IMR-90 (cell line): Measurements from ENCODE around the gene CBR1. TPM values are rescaled to one million over a fixed set of nuclear protein-coding genes. Genes with fewer than 3 reads are reported as not detected.
A peak's percentile ranks its signal among the peaks of the same experiment; 100 is the strongest.

Source experiments
- ATAC-seq: fragments of 200-7000 bp; cut with Tn5 transposase; 2 replicates; pipeline ENCODE4 v1.9.1; 2020; ENCODE audit warnings: low read depth, mild to moderate bottlenecking, moderate library complexity
- BruUV-seq: library from RNA; stranded (reverse); fragments of 400-500 nt; replicated peaks from 2 replicates; lab custom pipeline; 2021; lab: Mats Ljungman, UMichigan
- CTCF ChIA-PET: fragments of 300-600 bp; formaldehyde crosslinking; extraction: SDS; loops from one replicate; lab custom pipeline; 2021; ENCODE audit warnings: antibody characterized with exemption; lab: Yijun Ruan, JAX
- POLR2A ChIA-PET: fragments of 300-600 bp; sonication (Branson Sonifier 250); formaldehyde crosslinking; loops from one replicate; lab custom pipeline; 2022; ENCODE audit warnings: antibody characterized with exemption; ENCODE audit not compliant: unreplicated experiment; lab: Charles Lee
- DNase-seq: peaks from one replicate; pipeline ENCODE4 v3.0.0; 2013
- H2AFZ ChIP-seq: replicated peaks from 2 replicates; pipeline ENCODE3; 2013; ENCODE audit warnings: low read length, mild to moderate bottlenecking; ENCODE audit not compliant: poor library complexity
- H2AK5ac ChIP-seq: 2 replicates; pipeline ENCODE4 v1.6.1; 2013; ENCODE audit warnings: low read depth, low read length, inconsistent platforms
- H2AK9ac ChIP-seq: replicated peaks from 2 replicates; pipeline ENCODE3; 2013; ENCODE audit warnings: mild to moderate bottlenecking, low read depth, low read length, moderate library complexity; ENCODE audit not compliant: poor library complexity
- H2BK120ac ChIP-seq: 2 replicates; pipeline ENCODE4 v1.6.1; 2013; ENCODE audit warnings: low read depth, low read length, inconsistent platforms
- H2BK15ac ChIP-seq: 3 replicates; pipeline ENCODE4 v1.6.1; 2013; ENCODE audit warnings: low read depth, low read length, inconsistent platforms
- H2BK20ac ChIP-seq: 2 replicates; pipeline ENCODE4 v1.6.1; 2013; ENCODE audit warnings: low read depth, mild to moderate bottlenecking, inconsistent platforms, low read length, moderate library complexity
- H2BK5ac ChIP-seq: 2 replicates; pipeline ENCODE4 v1.6.1; 2013; ENCODE audit warnings: mild to moderate bottlenecking, low read depth, low read length, inconsistent platforms; ENCODE audit not compliant: poor library complexity, severe bottlenecking
- H3K14ac ChIP-seq: replicated peaks from 2 replicates; pipeline ENCODE4 v1.6.1; 2013; ENCODE audit warnings: low read depth, low read length, inconsistent platforms
- H3K18ac ChIP-seq: 2 replicates; pipeline ENCODE4 v1.6.1; 2013; ENCODE audit warnings: low read depth, low read length, control low read depth
- H3K23ac ChIP-seq: 2 replicates; pipeline ENCODE4 v1.6.1; 2013; ENCODE audit warnings: low read depth, low read length, inconsistent platforms
- H3K27ac ChIP-seq: 2 replicates; pipeline ENCODE4 v1.5.1; 2013; ENCODE audit warnings: mild to moderate bottlenecking, control low read depth, low read length; ENCODE audit not compliant: insufficient read depth
- H3K27me3 ChIP-seq: 2 replicates; pipeline ENCODE4 v1.6.1; 2013; ENCODE audit warnings: low read length; ENCODE audit not compliant: control insufficient read depth, insufficient read depth
- H3K36me3 ChIP-seq: 2 replicates; pipeline ENCODE4 v1.6.1; 2013; ENCODE audit warnings: low read length, mixed read lengths; ENCODE audit not compliant: control insufficient read depth, insufficient read depth
- H3K4ac ChIP-seq: 2 replicates; pipeline ENCODE4 v1.6.1; 2013; ENCODE audit warnings: low read depth, low read length, inconsistent platforms
- H3K4me1 ChIP-seq: 2 replicates; pipeline ENCODE4 v1.6.1; 2013; ENCODE audit warnings: low read length, mixed read lengths; ENCODE audit not compliant: control insufficient read depth, insufficient read depth
- H3K4me2 ChIP-seq: 2 replicates; pipeline ENCODE4 v1.6.1; 2013; ENCODE audit warnings: low read depth, mild to moderate bottlenecking, control low read depth, low read length, moderate library complexity
- H3K4me3 ChIP-seq: 2 replicates; pipeline ENCODE4 v1.5.1; 2013; ENCODE audit warnings: low read depth, mild to moderate bottlenecking, control low read depth, low read length, moderate library complexity; ENCODE audit not compliant: insufficient read depth
- H3K56ac ChIP-seq: 2 replicates; pipeline ENCODE4 v1.6.1; 2013; ENCODE audit warnings: low read length, inconsistent platforms; ENCODE audit not compliant: insufficient read depth; ENCODE audit errors: extremely low read depth
- H3K79me1 ChIP-seq, 2 experiments: 2 replicates each; pipeline ENCODE4 v1.6.1; 2013; ENCODE audit warnings: low read length in 2 of 2, inconsistent platforms in 1 of 2, low read depth in 1 of 2
- H3K9ac ChIP-seq: 2 replicates; pipeline ENCODE4 v1.6.1; 2013; ENCODE audit warnings: low read depth, low read length, control low read depth
- H3K9me1 ChIP-seq: 2 replicates; pipeline ENCODE4 v1.6.1; 2013; ENCODE audit warnings: low read length, inconsistent platforms; ENCODE audit not compliant: insufficient read depth
- H3K9me3 ChIP-seq: 2 replicates; pipeline ENCODE4 v1.6.1; 2013; ENCODE audit warnings: low read length; ENCODE audit not compliant: control insufficient read depth, insufficient read depth
- H4K20me1 ChIP-seq: 2 replicates; pipeline ENCODE4 v1.6.1; 2013; ENCODE audit warnings: low read length, inconsistent platforms; ENCODE audit not compliant: insufficient read depth
- H4K5ac ChIP-seq: 2 replicates; pipeline ENCODE4 v1.6.1; 2013; ENCODE audit warnings: mild to moderate bottlenecking, low read depth, low read length, control low read depth
- H4K8ac ChIP-seq, 2 experiments: 2 replicates each; pipeline ENCODE4 v1.6.1; 2013; ENCODE audit warnings: low read depth in 2 of 2, low read length in 2 of 2, control low read depth in 1 of 2, inconsistent platforms in 1 of 2
- H4K91ac ChIP-seq: 2 replicates; pipeline ENCODE4 v1.6.1; 2013; ENCODE audit warnings: low read depth, low read length, inconsistent platforms; ENCODE audit not compliant: insufficient read depth
- BHLHE40 ChIP-seq: fragments of 150-350 bp; IDR thresholded peaks from 2 replicates; pipeline ENCODE4 v1.6.1; 2016; ENCODE audit warnings: mild to moderate bottlenecking, low read depth, low read length
- CEBPB ChIP-seq: IDR thresholded peaks from 2 replicates; pipeline ENCODE4 v1.6.1; 2012; ENCODE audit warnings: low read depth, low read length, improper control_type of control experiment
- CHD1 ChIP-seq: IDR thresholded peaks from 2 replicates; pipeline ENCODE4 v1.6.1; 2012; ENCODE audit warnings: low read depth, low read length, improper control_type of control experiment
- FOS ChIP-seq: fragments of 150-350 bp; IDR thresholded peaks from 2 replicates; pipeline ENCODE4 v1.6.1; 2016; ENCODE audit warnings: low read depth, low read length
- MAZ ChIP-seq: IDR thresholded peaks from 2 replicates; pipeline ENCODE4 v1.6.1; 2012; ENCODE audit warnings: low read depth, mild to moderate bottlenecking, low read length, improper control_type of control experiment, moderate library complexity, borderline replicate concordance
- MXI1 ChIP-seq: IDR thresholded peaks from 2 replicates; pipeline ENCODE4 v1.6.1; 2012; ENCODE audit warnings: low read depth, mild to moderate bottlenecking, low read length, moderate library complexity, borderline replicate concordance
- NFE2L2 ChIP-seq: fragments of 150-350 bp; IDR thresholded peaks from 2 replicates; pipeline ENCODE4 v1.6.1; 2016; ENCODE audit warnings: low read depth, mild to moderate bottlenecking, low read length
- POLR2A ChIP-seq: IDR thresholded peaks from 2 replicates; pipeline ENCODE4 v1.6.1; 2012; ENCODE audit warnings: mild to moderate bottlenecking, low read depth, low read length
- RAD21 ChIP-seq: IDR thresholded peaks from 2 replicates; pipeline ENCODE4 v1.6.1; 2012; ENCODE audit warnings: low read length, improper control_type of control experiment
- RCOR1 ChIP-seq: IDR thresholded peaks from 2 replicates; pipeline ENCODE4 v1.6.1; 2012; ENCODE audit warnings: mild to moderate bottlenecking, low read length, improper control_type of control experiment; ENCODE audit not compliant: insufficient replicate concordance
- RFX5 ChIP-seq: IDR thresholded peaks from 2 replicates; pipeline ENCODE4 v1.8.0; 2012; ENCODE audit warnings: low read depth, mild to moderate bottlenecking, low read length, moderate library complexity
- SMC3 ChIP-seq: fragments of 150-350 bp; IDR thresholded peaks from 2 replicates; pipeline ENCODE4 v1.6.1; 2016; ENCODE audit warnings: low read depth, mild to moderate bottlenecking, antibody characterized with exemption, low read length, moderate library complexity
- USF2 ChIP-seq: fragments of 150-350 bp; IDR thresholded peaks from 2 replicates; pipeline ENCODE4 v1.6.1; 2017; ENCODE audit warnings: mild to moderate bottlenecking, antibody characterized with exemption, low read length, low read depth
- WGBS, 2 experiments: methylation state at CpG; one replicate each; pipeline versions ENCODE4 v1.1.5 to v1.1.7; 2013; ENCODE audit warnings: missing lambda C conversion rate in 2 of 2; ENCODE audit not compliant: insufficient read length in 1 of 2; ENCODE audit errors: extremely low coverage in 2 of 2; 5-methylcytosine and 5-hydroxymethylcytosine counted together
- dilution Hi-C: fragments of 300-500 bp; cut with HindIII; formaldehyde crosslinking; loops from one replicate; pipeline ENCODE4 v1.14.3; 2018; ENCODE audit warnings: low sequenced_read_pairs; ENCODE audit not compliant: unreplicated experiment
- in situ Hi-C: fragments of 300-500 bp; cut with MboI; formaldehyde crosslinking; loops from 3 replicates; pipeline ENCODE4 v1.14.3; 2019; ENCODE audit warnings: low sequenced_read_pairs, inconsistent platforms, mixed read lengths
- intact Hi-C: fragments of 100-400 bp; cut with micrococcal nuclease; formaldehyde crosslinking; loops from 2 replicates; pipeline ENCODE4 v1.10.0; 2022
- polyA plus RNA-seq, 3 experiments: library from polyadenylated mRNA; depleted of rRNA; stranded (reverse); fragments of >200 nt; gene quantifications; 2 replicates each; pipeline ENCODE4 v1.2.3, GENCODE V29; 2012; ENCODE audit warnings: low replicate concordance in 1 of 3
- total RNA-seq: library from RNA; depleted of rRNA; stranded (reverse); fragments of >200 nt; gene quantifications from 2 replicates; pipeline ENCODE4 v1.2.3, GENCODE V29; 2012
- TF ChIP-seq, protein P1 (sequence below): fragments of 150-350 bp; IDR thresholded peaks from 2 replicates; pipeline ENCODE4 v1.6.1; 2016; ENCODE audit warnings: low read depth, mild to moderate bottlenecking, low read length, moderate library complexity, borderline replicate concordance
- TF ChIP-seq, protein P2 (sequence below): conservative IDR thresholded peaks from 2 replicates; pipeline ENCODE4 v1.5.1; 2012; ENCODE audit warnings: mild to moderate bottlenecking, low read depth, low read length, improper control_type of control experiment

CBR1 gene
- total and polyA plus RNA-seq, 2 of the 4 experiments (the other 2 are of a cell fraction), result 122 to 222 TPM

GRCh38 chr21:36041910-36042309 is 27.9 kb upstream of the CBR1 start:
- Histone ChIP-seq H4K5ac (no peak overlapping the region), H2AFZ (no peak overlapping the region), H2BK120ac (no peak overlapping the region), H3K27ac (no peak overlapping the region), H4K20me1 (no peaks in the 10 kb centered on the region), H3K14ac (no peak overlapping the region), H3K36me3 (peaks cover 45% of the 10 kb centered on the region), H3K4me3 (no peak overlapping the region), H2AK5ac (no peak overlapping the region), H3K4me1 (no peaks in the 10 kb centered on the region), H2AK9ac (no peak overlapping the region), H2BK15ac (no peak overlapping the region), H3K4me2 (no peak overlapping the region), H4K8ac (no peak overlapping the region), H4K91ac (no peak overlapping the region), H3K9me3 (no peaks in the 10 kb centered on the region), H2BK5ac (no peak overlapping the region), H3K18ac (no peak overlapping the region), H3K27me3 (no peaks in the 10 kb centered on the region), H3K9ac (no peak overlapping the region), H2BK20ac (no peak overlapping the region), H3K4ac (no peak overlapping the region), H3K23ac (0 out of 2 replicates have a peak overlapping the region, but pooled peaks have one; percentile 15), H3K9me1 (0 out of 2 replicates have a peak, but pooled peaks cover 4% of the 10 kb centered on the region), H3K79me1 (peaks cover 6 to 14% of the 10 kb centered on the region in 2 experiments; a peak in 2 of 4 replicates), H3K56ac (no peak overlapping the region)
- no peak for TF ChIP-seq CEBPB
- TF ChIP-seq BHLHE40, result no peak
- no peak for TF ChIP-seq RAD21
- no peak for TF ChIP-seq RCOR1
- TF ChIP-seq, protein P1, sequence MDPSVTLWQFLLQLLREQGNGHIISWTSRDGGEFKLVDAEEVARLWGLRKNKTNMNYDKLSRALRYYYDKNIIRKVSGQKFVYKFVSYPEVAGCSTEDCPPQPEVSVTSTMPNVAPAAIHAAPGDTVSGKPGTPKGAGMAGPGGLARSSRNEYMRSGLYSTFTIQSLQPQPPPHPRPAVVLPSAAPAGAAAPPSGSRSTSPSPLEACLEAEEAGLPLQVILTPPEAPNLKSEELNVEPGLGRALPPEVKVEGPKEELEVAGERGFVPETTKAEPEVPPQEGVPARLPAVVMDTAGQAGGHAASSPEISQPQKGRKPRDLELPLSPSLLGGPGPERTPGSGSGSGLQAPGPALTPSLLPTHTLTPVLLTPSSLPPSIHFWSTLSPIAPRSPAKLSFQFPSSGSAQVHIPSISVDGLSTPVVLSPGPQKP, result no peak
- TF ChIP-seq NFE2L2, result no peak
- TF ChIP-seq CHD1, result no peak
- no peak for TF ChIP-seq RFX5
- no peak for TF ChIP-seq MXI1
- no peak for TF ChIP-seq FOS
- TF ChIP-seq MAZ, result no peak
- TF ChIP-seq SMC3, result no peak
- no peak for TF ChIP-seq POLR2A
- TF ChIP-seq, protein P2, sequence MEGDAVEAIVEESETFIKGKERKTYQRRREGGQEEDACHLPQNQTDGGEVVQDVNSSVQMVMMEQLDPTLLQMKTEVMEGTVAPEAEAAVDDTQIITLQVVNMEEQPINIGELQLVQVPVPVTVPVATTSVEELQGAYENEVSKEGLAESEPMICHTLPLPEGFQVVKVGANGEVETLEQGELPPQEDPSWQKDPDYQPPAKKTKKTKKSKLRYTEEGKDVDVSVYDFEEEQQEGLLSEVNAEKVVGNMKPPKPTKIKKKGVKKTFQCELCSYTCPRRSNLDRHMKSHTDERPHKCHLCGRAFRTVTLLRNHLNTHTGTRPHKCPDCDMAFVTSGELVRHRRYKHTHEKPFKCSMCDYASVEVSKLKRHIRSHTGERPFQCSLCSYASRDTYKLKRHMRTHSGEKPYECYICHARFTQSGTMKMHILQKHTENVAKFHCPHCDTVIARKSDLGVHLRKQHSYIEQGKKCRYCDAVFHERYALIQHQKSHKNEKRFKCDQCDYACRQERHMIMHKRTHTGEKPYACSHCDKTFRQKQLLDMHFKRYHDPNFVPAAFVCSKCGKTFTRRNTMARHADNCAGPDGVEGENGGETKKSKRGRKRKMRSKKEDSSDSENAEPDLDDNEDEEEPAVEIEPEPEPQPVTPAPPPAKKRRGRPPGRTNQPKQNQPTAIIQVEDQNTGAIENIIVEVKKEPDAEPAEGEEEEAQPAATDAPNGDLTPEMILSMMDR, result no peak
- no peak for TF ChIP-seq USF2
- in situ Hi-C loops (no loop called here), dilution Hi-C loops (no loop called here), intact Hi-C loops (no loop called here)
- CTCF ChIA-PET, result no interaction called here
- POLR2A ChIA-PET, result no interaction called here
- no peak for DNase-seq
- BruUV-seq, result no TSS peak
- no CpG with 5 or more reads among the region's 1 CpG for WGBS, 2 experiments
- no peak for ATAC-seq
